AG09319 (cell line): Measurements from ENCODE around the gene CADM2.

Experiments used
- DNase-seq: peaks from one replicate; pipeline ENCODE4 v3.0.0-alpha.2; 2010; ENCODE audit warnings: low read depth; ENCODE audit errors: extremely low read depth
- TF ChIP-seq, protein P1 (sequence below): IDR thresholded peaks from 2 replicates; pipeline ENCODE4 v1.5.1; 2011; ENCODE audit warnings: low read depth, mild to moderate bottlenecking, inconsistent platforms, low read length, moderate library complexity

CADM2 gene

DNA sequence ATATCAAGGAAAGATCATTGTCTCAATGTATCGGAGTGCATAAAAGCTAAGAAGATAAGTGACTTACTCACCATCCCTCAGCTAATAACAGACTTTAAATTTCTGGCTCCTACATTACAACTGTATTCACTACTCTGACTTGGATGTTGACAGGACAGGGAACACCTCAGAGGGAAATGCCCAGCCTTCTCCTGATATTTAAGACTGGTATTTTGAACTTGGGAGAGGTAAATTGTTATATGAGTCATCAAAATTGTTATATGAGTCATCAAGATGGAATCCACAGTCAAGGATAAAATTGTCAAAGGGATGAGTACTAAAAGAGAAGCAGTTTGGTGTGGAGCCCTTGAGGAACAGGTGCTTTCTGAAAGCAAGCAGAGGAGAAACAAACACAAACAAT, 1070.8 kb downstream of the CADM2 start:
- no peak for DNase-seq
- TF ChIP-seq, protein P1, sequence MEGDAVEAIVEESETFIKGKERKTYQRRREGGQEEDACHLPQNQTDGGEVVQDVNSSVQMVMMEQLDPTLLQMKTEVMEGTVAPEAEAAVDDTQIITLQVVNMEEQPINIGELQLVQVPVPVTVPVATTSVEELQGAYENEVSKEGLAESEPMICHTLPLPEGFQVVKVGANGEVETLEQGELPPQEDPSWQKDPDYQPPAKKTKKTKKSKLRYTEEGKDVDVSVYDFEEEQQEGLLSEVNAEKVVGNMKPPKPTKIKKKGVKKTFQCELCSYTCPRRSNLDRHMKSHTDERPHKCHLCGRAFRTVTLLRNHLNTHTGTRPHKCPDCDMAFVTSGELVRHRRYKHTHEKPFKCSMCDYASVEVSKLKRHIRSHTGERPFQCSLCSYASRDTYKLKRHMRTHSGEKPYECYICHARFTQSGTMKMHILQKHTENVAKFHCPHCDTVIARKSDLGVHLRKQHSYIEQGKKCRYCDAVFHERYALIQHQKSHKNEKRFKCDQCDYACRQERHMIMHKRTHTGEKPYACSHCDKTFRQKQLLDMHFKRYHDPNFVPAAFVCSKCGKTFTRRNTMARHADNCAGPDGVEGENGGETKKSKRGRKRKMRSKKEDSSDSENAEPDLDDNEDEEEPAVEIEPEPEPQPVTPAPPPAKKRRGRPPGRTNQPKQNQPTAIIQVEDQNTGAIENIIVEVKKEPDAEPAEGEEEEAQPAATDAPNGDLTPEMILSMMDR = no peak

DNA sequence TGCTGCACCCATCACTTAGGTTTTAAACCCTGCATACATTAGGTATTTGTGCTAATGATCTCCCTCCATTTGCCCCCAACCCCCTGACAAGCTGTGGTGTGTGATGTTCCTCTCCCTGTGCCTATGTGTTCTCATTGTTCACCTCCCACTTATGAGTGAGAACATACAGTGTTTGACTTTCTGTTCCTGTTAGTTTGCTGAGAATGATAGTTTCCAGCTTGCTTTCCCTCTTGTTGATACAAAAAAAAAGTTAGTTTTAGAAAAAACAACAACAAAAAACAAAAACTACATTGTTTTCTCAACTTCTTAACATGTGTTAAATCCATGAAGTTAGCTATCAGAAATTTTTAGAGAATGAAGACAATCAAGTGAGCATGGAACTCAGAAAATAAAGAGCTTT, 1079.1 kb downstream of the CADM2 start:
- no peak for DNase-seq
- TF ChIP-seq, protein P1 = no peak

DNA sequence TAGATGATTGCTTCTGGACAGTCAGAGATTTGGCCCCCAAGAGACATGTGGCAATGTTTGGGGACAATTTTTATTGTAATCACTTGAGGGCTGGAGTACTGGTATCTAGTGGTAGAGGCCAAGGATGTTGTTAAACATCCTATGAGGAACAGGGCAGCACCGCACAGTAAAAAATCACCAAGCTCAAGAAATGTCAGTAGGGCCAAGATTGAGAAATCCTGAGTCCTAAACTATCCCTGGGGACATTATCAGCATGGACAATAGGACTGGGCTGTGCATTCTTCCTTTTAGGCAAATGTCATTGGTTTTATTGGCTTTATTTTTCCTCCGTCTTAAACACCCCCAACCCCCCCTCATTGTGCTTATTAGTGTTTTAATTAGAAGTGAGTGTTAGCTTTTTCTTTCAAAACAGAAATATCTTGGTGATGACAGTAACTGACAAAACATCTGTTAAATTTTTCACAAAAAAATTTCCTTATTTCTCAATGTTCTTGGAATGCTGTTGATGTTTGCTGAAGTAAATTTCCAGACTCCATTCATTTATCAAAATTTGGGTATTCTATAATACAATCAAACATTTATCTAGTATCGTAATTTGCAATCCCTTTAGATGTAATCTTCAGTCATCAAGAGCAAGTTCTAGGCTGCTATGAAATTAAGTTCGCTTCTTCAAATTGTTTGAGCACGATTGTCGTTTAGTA, 1087.8 kb downstream of the CADM2 start:
- no peak for DNase-seq
- TF ChIP-seq, protein P1 = no peak

DNA sequence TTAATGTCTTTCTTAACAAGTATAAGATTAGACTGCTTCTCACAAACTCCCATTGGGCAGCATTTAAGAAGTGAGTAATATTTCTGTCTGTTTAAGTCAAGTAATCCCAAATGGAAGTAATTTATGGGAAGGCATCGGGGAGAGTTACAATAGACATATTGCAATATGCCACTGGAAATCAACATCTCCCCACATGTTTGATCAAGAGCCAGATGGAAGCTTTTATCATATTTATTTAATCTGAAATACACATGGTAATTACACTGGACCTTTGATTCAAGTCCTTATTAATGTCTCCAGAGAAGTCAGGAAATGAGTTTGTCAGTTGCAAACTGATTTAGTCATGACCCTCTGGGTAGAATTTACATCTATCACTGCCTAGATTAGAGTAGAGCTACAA, 1088.4 kb downstream of the CADM2 start:
- TF ChIP-seq, protein P1 = no peak
- no peak for DNase-seq

DNA sequence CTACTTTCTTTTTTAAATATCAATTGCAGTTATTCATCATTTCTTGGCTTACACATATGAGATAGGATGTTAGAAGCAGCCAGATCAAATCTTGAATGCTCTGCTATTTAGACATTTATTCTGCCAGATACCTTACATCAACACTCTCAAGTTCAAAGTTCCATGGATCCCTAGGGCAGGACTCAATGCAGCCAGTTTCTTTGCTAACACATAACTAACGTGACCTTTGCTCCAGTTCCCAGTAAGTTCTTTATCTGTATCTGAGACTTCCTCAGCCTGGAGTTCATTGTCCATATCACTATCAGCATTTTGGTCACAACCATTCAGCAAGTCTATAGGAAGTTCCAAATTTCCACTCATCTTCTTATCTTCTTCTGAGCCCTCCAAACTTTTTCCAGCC, 1092.3 kb downstream of the CADM2 start:
- TF ChIP-seq, protein P1 = no peak
- no peak for DNase-seq

DNA sequence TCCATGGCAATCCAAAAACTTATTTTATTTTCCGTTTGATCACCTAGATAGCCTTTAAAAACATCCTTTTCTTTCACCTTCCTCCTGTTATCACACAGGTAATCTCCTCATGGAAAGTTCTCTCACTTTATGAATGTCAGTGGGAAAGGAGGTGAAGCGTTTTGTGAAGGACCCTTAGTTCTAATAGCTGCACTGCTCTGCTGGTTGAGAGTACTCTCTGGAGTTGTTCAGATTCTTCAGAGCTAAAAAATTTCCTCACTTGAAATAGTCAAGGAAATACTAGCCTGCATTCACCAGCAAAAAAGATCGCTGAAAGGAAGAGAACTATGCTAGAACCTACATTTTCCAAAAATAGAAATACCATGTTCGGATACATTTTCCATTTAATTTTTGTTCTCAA, 1097.2 kb downstream of the CADM2 start:
- no peak for DNase-seq
- TF ChIP-seq, protein P1 = no peak

DNA sequence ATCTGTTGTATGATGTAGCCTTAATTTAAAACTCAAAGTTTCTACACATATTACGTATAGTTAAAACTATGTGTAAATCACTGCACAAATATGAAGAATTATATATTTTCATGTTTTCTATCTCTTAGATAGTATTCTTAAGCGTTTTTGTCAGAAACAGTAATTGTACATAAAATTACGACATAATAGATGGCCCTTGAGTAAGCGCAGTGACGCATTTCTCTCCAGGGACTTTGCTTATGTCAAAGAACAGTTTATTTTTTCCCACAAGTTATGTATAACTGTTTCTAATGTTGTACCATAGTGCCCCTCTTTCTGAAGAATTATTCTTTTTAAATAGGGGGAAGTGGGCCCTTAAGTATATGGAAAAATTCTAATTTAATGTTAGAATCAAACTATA, 1098.2 kb downstream of the CADM2 start:
- no peak for DNase-seq

More for the DNA sequence above, 1098.2 kb downstream of the CADM2 start:
- TF ChIP-seq, protein P1 = no peak
